K562 (cell line): ENCODE results near the gene ENDOU. TPM values are rescaled to one million over a fixed set of nuclear protein-coding genes. Genes with fewer than 3 reads are reported as not detected.

Source experiments
- ADNP ChIP-seq: fragments of 200-800 bp; sonication (Bioruptor generic); IDR thresholded peaks from 2 replicates; pipeline ENCODE4 v1.6.1; 2016; ENCODE audit warnings: missing genetic modification characterization, missing compliant biosample characterization
- CBFA2T3 ChIP-seq: fragments of 450-650 bp; IDR thresholded peaks from 2 replicates; pipeline ENCODE4 v1.6.1; 2017
- CHD7 ChIP-seq: fragments of 200-600 bp; sonication (generic); IDR thresholded peaks from one replicate; pipeline ENCODE4 v1.6.1; 2012; ENCODE audit warnings: mild to moderate bottlenecking, low read depth, low read length, inconsistent platforms
- CTCF ChIP-seq, 3 experiments: IDR thresholded peaks in 2 of 3; conservative IDR thresholded peaks in 1 of 3; 2 replicates each; pipeline ENCODE4 v1.5.1; 2011 to 2012; ENCODE audit warnings: low read length in 3 of 3, mild to moderate bottlenecking in 3 of 3, control low read depth in 2 of 3, improper control_type of control experiment in 1 of 3, inconsistent platforms in 1 of 3, low read depth in 1 of 3, mixed read lengths in 1 of 3, moderate library complexity in 1 of 3; ENCODE audit not compliant: insufficient read depth in 2 of 3
- CTCFL ChIP-seq: IDR thresholded peaks from 2 replicates; pipeline ENCODE4 v1.6.1; 2011; ENCODE audit warnings: borderline replicate concordance, low read depth, mild to moderate bottlenecking, moderate library complexity, low read length; ENCODE audit not compliant: insufficient read depth, poor library complexity, severe bottlenecking
- HOMEZ ChIP-seq: fragments of 250-450 bp; sonication (Bioruptor Pico); IDR thresholded peaks from 2 replicates; pipeline ENCODE4 v1.4.0; 2020; ENCODE audit warnings: mild to moderate bottlenecking, moderate library complexity
- KHSRP ChIP-seq: fragments of 450-650 bp; IDR thresholded peaks from 2 replicates; pipeline ENCODE4 v1.6.1; 2017
- NCOA4 ChIP-seq: fragments of 450-650 bp; IDR thresholded peaks from 2 replicates; pipeline ENCODE4 v1.6.1; 2018; ENCODE audit warnings: mild to moderate bottlenecking; ENCODE audit not compliant: partially characterized antibody
- PHF21A ChIP-seq: fragments of 450-650 bp; IDR thresholded peaks from 2 replicates; pipeline ENCODE4 v1.6.1; 2017; ENCODE audit warnings: low read depth, borderline replicate concordance
- polyA plus RNA-seq, 8 experiments: library from polyadenylated mRNA; depleted of rRNA in 4 of 8; stranded (reverse) in 5 of 8; unstranded in 3 of 8; fragments of >200 nt; fragmentation: Nextera tagmentation in 2 of 8; fragmentation: Illumina TruSeq in 1 of 8; extraction: Ambion mirVana in 2 of 8; extraction: Trizol in 1 of 8; gene quantifications; 2 replicates each; pipeline versions ENCODE4 v1.2.1 to v1.2.3, GENCODE V29; 2011 to 2014; ENCODE audit warnings: inconsistent platforms in 1 of 8, missing spikeins in 1 of 8
- total RNA-seq, 7 experiments: library from RNA; depleted of rRNA in 6 of 7; stranded (reverse); fragments of >200 nt in 6 of 7; fragmentation: Illumina TruSeq in 2 of 7; extraction: Trizol in 2 of 7; gene quantifications; 2 replicates each; pipeline versions ENCODE4 v1.2.1 to v1.2.3, GENCODE V29; 2011 to 2021; ENCODE audit warnings: low replicate concordance in 1 of 7

ENDOU gene
- total and polyA plus RNA-seq, 9 of the 15 experiments (the other 6 are each of a cell fraction or from before 2014, with no cell fraction given): 0.03 TPM; not detected in 8

GRCh38 chr12:47773062-47773857, 48.0 kb upstream of the ENDOU start, which contains the start of gene SLC48A1 (continued):
- no peak for TF ChIP-seq CHD7
- peak; percentile 96 for TF ChIP-seq CTCFL
- TF ChIP-seq NCOA4: no peak
- no peak for TF ChIP-seq KHSRP
- TF ChIP-seq CBFA2T3: 0 out of 2 replicates have a peak, but pooled peaks have one; percentile 17
- no peak for TF ChIP-seq ADNP
- TF ChIP-seq CTCF (IDR thresholded peaks at IDR 0.05 in 2 of 3, conservative IDR thresholded peaks at IDR 0.05 in 1 of 3; ENCODE audit: insufficient read depth in 2 of 3, low read depth in 1 of 3, low read length in 3 of 3): peak in 2 of 3 experiments; percentile 52 to 71; a peak in 4 of 6 replicates
- TF ChIP-seq HOMEZ (CRISPR knock-in tag): no peak
- no peak for TF ChIP-seq PHF21A
